ENCODE measurements around the gene UGT3A1.

GRCh38 chr5:35904443-35905132, 86.6 kb downstream of the UGT3A1 start:
- TF ChIP-seq CTCF (IDR thresholded peaks at IDR 0.05) (no peak), POLR2AphosphoS5 (IDR thresholded peaks at IDR 0.05; ENCODE audit: low read depth, low read length) (no peak), REST (IDR thresholded peaks at IDR 0.05; ENCODE audit: insufficient read depth in 1 of 2, low read depth in 2 of 2, low read length in 1 of 2) (no peak), TCF7L2 (IDR thresholded peaks at IDR 0.05; ENCODE audit: low read depth, low read length) (no peak)
